Measurements from ENCODE around the gene CCDC7. TPM values are rescaled to one million over a fixed set of nuclear protein-coding genes. Genes with fewer than 3 reads are reported as not detected.

Gene CCDC7
- total and polyA plus RNA-seq, 2 experiments from 2014 or later: 2.0 to 10.0 TPM

DNA sequence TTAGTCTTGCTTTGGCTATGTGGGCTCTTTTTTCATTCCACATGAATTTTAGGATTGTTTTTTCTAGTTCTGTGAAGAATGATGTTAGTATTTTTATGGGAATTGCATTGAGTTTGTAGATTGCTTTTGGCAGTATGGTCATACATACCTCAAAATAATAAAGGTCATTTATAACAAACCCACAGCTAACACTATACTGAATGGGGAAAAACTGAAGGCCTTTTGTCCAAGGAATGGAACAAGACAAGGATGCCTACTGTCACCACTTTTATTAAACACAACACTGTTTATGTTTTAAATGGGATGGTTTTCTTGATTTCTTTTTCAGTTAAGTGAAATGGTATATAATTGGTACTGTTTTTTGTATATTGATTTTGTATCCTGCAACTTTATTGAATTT lies 84.3 kb downstream of the CCDC7 start:
- no peaks in the 10 kb centered on the region for H3K27me3 ChIP-seq
- H3K36me3 ChIP-seq (replicated peaks; ENCODE audit: insufficient read depth, low read depth): no peaks in the 10 kb centered on the region
- H3K4me1 ChIP-seq (ENCODE audit: insufficient read depth): no peaks in the 10 kb centered on the region
- H3K9me3 ChIP-seq (ENCODE audit: low read depth): no peaks in the 10 kb centered on the region
- no peaks in the 10 kb centered on the region for H4K20me1 ChIP-seq (ENCODE audit: insufficient read depth, poor library complexity, severe bottlenecking)
- no peak overlapping the region for H3K4me2 ChIP-seq
- DNase-seq (ENCODE audit: low spot score): no peak
- TF ChIP-seq EZH2phosphoT487 (IDR thresholded peaks at IDR 0.05; ENCODE audit: low read depth, severe bottlenecking, unreplicated experiment): no peak
- TF ChIP-seq EZH2 (IDR thresholded peaks at IDR 0.05; ENCODE audit: borderline replicate concordance): no peak
- TF ChIP-seq, protein P1, sequence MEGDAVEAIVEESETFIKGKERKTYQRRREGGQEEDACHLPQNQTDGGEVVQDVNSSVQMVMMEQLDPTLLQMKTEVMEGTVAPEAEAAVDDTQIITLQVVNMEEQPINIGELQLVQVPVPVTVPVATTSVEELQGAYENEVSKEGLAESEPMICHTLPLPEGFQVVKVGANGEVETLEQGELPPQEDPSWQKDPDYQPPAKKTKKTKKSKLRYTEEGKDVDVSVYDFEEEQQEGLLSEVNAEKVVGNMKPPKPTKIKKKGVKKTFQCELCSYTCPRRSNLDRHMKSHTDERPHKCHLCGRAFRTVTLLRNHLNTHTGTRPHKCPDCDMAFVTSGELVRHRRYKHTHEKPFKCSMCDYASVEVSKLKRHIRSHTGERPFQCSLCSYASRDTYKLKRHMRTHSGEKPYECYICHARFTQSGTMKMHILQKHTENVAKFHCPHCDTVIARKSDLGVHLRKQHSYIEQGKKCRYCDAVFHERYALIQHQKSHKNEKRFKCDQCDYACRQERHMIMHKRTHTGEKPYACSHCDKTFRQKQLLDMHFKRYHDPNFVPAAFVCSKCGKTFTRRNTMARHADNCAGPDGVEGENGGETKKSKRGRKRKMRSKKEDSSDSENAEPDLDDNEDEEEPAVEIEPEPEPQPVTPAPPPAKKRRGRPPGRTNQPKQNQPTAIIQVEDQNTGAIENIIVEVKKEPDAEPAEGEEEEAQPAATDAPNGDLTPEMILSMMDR (IDR thresholded peaks at IDR 0.05; ENCODE audit: poor library complexity): no peak
- no peaks in the 10 kb centered on the region for H3K9me2 ChIP-seq (replicated peaks; ENCODE audit: insufficient read depth)
- no peak overlapping the region for H2AFZ ChIP-seq
- no peak overlapping the region for H3K4me3 ChIP-seq
- no peaks in the 10 kb centered on the region for H3K79me2 ChIP-seq
- H3K27ac ChIP-seq: no peak overlapping the region

GRCh38 chr10:32538256-32538655 lies 92.3 kb downstream of the CCDC7 start:
- Histone ChIP-seq H3K79me2 (no peaks in the 10 kb centered on the region), H3K9me3 (ENCODE audit: low read depth) (peaks cover 5% of the 10 kb centered on the region), H3K4me1 (ENCODE audit: insufficient read depth) (no peaks in the 10 kb centered on the region), H3K4me2 (no peak overlapping the region), H3K4me3 (no peak overlapping the region), H3K27ac (no peak overlapping the region), H4K20me1 (ENCODE audit: insufficient read depth, poor library complexity, severe bottlenecking) (no peaks in the 10 kb centered on the region), H3K36me3 (replicated peaks; ENCODE audit: insufficient read depth, low read depth) (no peaks in the 10 kb centered on the region), H3K9me2 (replicated peaks; ENCODE audit: insufficient read depth) (no peaks in the 10 kb centered on the region), H3K27me3 (no peaks in the 10 kb centered on the region), H2AFZ (no peak overlapping the region)
- WGBS (ENCODE audit: low lambda C conversion rate, missing lambda C conversion rate): 73% methylated on average over 3 of the region's 3 CpGs
- TF ChIP-seq, protein P1 (IDR thresholded peaks at IDR 0.05; ENCODE audit: poor library complexity): no peak
- TF ChIP-seq EZH2phosphoT487 (IDR thresholded peaks at IDR 0.05; ENCODE audit: low read depth, severe bottlenecking, unreplicated experiment): no peak
- TF ChIP-seq EZH2 (IDR thresholded peaks at IDR 0.05; ENCODE audit: borderline replicate concordance): no peak
- DNase-seq (ENCODE audit: low spot score): no peak

GRCh38 chr10:32540691-32541470 lies 94.9 kb downstream of the CCDC7 start:
- DNase-seq (ENCODE audit: low spot score): no peak
- no peaks in the 10 kb centered on the region for H3K36me3 ChIP-seq (replicated peaks; ENCODE audit: insufficient read depth, low read depth)
- H3K79me2 ChIP-seq: no peaks in the 10 kb centered on the region
- H3K4me3 ChIP-seq: no peak overlapping the region
- no peak overlapping the region for H2AFZ ChIP-seq
- no peak overlapping the region for H3K27ac ChIP-seq
- WGBS (ENCODE audit: low lambda C conversion rate, missing lambda C conversion rate): 93% methylated on average over 6 of the region's 6 CpGs
- no peaks in the 10 kb centered on the region for H3K27me3 ChIP-seq
- no peaks in the 10 kb centered on the region for H4K20me1 ChIP-seq (ENCODE audit: insufficient read depth, poor library complexity, severe bottlenecking)
- H3K9me3 ChIP-seq (ENCODE audit: low read depth): peaks cover 5% of the 10 kb centered on the region
- H3K4me1 ChIP-seq (ENCODE audit: insufficient read depth): no peaks in the 10 kb centered on the region
- H3K4me2 ChIP-seq: no peak overlapping the region
- no peaks in the 10 kb centered on the region for H3K9me2 ChIP-seq (replicated peaks; ENCODE audit: insufficient read depth)
- TF ChIP-seq EZH2phosphoT487 (IDR thresholded peaks at IDR 0.05; ENCODE audit: low read depth, severe bottlenecking, unreplicated experiment): no peak
- no peak for TF ChIP-seq EZH2 (IDR thresholded peaks at IDR 0.05; ENCODE audit: borderline replicate concordance)
- TF ChIP-seq, protein P1 (IDR thresholded peaks at IDR 0.05; ENCODE audit: poor library complexity): no peak
